HG02678 (cell line): ENCODE results near the gene RER1.

Source experiments
- ATAC-seq: cut with Tn5 transposase; IDR thresholded peaks from one replicate; pipeline ENCODE4 v1.9.1; 2021; ENCODE audit warnings: mild to moderate bottlenecking, moderate library complexity; ENCODE audit not compliant: unreplicated experiment

Gene RER1

GRCh38 chr1:2418791-2419320, 27.2 kb downstream of the RER1 start:
- ATAC-seq = no peak

GRCh38 chr1:2419416-2419815, 27.8 kb downstream of the RER1 start:
- no peak for ATAC-seq

DNA sequence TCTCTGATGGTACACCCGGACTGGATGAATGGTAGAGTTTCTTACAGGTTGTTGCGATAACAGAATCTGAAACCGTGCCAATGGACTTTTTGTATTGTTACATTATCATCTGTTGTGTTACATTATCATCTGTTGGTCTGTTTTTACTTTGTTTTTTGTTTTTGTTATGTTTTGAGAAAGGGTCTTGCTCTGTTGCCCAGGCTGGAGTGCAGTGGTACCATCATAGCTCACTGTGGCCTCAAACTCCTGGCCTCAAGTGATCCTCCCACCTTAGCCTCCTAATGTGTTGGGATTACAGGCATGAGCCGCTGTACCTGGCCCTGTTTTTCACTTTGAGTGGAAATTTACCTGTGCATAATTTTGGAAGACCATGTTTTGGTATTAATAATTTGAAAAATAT, 30.9 kb downstream of the RER1 start:
- no peak for ATAC-seq

GRCh38 chr1:2425892-2426291, 34.3 kb downstream of the RER1 start:
- ATAC-seq = no peak

GRCh38 chr1:2426540-2426939, 34.9 kb downstream of the RER1 start:
- ATAC-seq = no peak

GRCh38 chr1:2427051-2427450, 35.4 kb downstream of the RER1 start:
- ATAC-seq = no peak

GRCh38 chr1:2427976-2428375, 36.3 kb downstream of the RER1 start:
- no peak for ATAC-seq

DNA sequence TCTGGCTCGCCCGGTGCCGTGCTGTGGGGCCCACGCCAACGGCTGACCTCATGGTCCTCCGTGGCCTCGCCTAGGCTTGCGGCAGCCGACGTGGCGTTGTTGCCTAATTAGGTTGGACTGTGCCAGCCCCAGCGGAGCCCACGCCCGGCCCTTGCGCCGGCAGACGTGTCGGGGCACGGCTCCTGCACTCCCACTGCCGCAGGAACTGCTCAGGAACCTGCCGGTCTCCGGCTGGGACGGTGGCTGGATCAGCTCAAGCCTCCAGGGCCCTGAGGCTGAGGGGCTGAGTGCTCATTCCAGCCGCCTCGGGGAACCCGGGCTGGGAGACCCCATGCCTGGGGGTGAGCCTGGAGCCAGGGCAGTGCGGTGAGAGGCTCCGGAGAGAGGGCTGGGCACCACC, 36.8 kb downstream of the RER1 start:
- ATAC-seq = no peak

- no peak for ATAC-seq
Measured at GRCh38 chr1:2429780-2430591, 38.3 kb downstream of the RER1 start.

- ATAC-seq = no peak
Measured at GRCh38 chr1:2430592-2430973, 38.9 kb downstream of the RER1 start.

GRCh38 chr1:2431103-2431502, 39.5 kb downstream of the RER1 start:
- ATAC-seq = no peak

DNA sequence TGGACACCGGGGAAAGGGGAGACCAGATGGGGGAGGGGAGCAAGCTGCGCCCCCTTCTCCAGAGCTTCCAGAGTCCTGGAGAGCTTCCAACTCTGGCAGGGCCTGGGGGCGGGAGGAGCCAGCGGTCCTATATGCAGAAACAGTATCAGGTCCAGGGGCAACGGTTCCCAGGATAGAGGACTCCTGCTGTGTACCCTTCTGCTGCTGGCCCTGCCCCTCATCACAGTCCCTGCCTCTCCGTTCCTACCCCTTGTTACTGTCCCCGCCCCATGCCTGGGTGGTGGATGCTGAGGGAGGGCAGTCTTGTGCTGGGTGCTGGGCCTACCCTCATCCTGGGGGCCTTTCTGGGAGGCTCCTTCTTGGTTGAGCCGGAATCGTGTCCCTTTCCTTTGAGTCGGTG, 39.9 kb downstream of the RER1 start:
- ATAC-seq = no peak

DNA sequence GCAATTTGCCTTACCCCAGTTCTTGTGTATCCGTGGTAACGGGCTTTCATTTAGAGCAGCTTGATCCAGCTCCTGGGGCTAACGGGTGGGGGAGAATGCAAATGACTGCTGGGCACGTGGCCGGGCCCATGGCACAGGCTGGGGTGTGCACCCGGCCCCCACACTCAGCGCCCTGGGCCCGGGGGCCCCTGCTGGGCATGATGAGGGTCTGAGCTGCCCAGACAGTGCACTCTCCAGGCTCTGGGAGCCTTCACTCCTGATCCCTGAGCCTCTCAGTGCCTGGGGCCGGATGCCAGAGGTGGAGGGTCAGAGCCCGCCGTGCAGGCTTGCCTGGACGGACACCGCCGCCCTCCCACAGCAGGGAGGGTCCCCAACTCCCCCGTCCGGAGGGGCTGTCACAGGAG, 40.8 kb downstream of the RER1 start:
- ATAC-seq = no peak

DNA sequence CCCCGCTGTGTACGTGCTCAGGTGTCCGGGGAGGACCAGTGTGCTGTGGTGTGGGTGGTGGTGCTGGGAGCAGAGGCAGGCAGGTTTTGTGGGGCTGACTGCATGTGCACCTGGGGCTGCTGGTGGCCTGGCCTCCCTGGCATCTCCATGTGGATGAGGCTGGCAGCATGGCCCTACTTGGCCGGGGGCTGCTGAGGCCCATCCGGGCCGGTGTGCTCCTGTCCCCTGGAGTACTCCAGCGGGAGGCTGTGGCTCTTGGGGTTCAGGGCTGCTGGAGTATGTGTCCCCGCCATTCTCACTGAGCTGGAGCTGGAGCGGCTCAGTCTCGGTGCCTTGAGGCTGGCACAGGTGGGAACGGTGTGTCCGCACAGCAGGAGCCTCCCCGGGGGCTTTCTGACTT, 41.6 kb downstream of the RER1 start:
- ATAC-seq = no peak

DNA sequence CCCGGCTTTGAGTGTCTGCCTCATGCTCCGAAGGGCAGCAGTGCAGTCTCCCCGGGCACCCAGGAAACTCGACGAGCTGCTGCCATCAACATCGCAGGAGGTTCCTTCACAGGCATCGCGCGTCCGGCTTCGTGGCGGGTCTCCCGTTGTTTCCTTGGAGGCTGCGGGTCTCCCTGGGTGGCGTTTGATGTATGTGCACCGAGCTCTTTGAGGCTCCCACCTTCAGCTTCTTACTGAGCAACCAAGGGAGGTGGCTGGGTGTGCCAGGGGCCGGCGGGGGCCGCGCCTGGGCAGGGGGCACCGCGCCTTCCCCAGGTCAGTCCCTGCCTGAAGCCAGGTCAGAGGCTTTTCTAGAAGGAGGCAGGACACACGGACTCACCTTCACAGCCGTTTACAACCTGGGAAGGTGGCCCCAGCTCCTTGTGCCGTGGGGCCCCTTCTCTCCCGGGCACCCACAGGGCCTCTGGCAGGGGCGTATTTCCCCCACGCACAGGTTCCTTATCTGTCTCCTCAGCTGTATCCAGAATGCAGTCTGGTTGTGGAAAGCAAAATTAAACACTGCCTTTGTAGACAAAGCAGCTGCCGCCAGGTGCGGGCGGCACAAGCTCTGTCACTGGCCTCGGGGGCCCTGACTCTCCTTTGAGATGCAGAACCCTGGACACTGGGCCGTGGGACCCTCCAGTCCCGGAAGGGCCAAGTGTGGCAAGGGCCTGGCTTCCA, 42.5 kb downstream of the RER1 start:
- no peak for ATAC-seq

GRCh38 chr1:2435091-2435490, 43.5 kb downstream of the RER1 start:
- ATAC-seq = no peak

DNA sequence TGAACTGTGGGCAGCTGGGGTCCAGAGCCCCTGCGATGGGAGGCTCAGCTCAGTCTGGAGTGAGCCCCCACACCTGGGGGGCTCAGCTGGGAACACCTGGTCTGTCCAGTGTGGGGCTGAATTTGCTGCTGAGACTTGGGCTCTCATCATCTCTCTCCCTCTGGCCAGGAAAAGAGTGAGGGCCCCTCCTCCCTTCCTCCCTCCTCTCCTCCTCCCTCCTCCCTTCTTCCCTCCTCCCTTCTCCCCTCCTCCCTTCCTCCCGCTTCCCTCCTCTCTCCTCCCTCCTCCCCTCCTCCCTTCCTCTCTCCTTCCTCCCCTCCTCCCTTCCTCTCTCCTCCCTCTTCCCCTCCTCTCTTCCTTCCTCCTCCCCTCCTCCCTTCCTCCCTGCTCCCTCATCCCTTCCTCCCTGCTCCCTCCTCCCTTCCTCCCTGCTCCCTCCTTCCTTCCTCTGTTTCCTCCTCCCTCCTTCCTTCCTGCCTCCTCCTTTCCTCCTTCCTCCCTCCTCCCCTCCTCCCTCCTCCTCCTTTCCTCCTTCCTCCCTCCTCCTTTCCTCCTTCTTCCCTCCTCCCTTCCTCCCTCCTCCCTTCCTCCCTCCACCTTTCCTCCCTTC, 44.2 kb downstream of the RER1 start:
- no peak for ATAC-seq

DNA sequence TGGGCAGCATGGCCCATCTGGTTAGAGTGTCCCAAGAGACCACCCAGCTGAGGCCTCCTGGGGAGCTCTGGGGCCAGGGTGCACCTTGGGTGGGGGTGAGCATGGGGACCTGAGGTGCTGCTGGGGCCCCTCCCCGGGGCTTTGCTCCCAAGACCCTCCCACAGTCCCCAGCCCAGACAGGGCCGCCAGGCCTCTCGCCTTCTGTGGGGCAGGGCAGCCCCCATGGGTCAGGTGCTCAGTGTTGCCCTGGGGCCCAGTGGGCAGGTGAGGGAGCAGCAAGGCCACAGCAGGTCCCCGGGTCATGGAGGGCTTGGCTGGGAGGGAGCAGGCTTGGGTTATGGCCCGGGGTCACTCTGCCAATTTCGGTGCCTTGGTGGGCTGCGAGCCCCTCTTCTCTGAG, 45.2 kb downstream of the RER1 start:
- ATAC-seq = no peak

GRCh38 chr1:2437617-2438016, 46.0 kb downstream of the RER1 start:
- no peak for ATAC-seq

- ATAC-seq = no peak
Measured at GRCh38 chr1:2438038-2438437, 46.4 kb downstream of the RER1 start.

DNA sequence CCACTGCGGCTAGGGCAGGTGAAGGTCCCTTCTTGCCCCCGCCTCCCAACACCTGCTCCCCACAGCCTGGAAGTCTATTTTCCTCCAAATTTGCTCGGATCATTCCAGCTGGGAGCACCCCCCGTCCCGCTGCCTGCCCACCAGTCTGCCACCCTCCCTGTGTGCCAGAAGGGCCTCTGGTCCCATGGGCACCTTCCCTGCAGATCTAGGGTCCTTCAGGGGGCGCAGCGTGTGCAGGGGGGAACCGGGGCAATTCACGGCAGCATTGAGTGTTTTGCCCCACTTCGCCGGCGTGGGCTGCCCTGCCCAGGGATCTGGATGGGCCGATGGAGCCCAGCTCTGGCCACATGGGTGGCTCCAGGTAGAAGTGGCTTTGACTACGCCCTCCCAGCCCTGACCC, 47.0 kb downstream of the RER1 start:
- ATAC-seq = no peak

GRCh38 chr1:2439369-2439768, 47.7 kb downstream of the RER1 start:
- ATAC-seq = no peak
